HepG2 (cell line): Measurements from ENCODE around the gene IFT122. TPM values are rescaled to one million over a fixed set of nuclear protein-coding genes. Genes with fewer than 3 reads are reported as not detected.

ENCODE experiments used
- ATAC-seq: fragments of 200-7000 bp; cut with Tn5 transposase; 3 replicates; pipeline ENCODE4 v1.9.1; 2020; ENCODE audit warnings: mild to moderate bottlenecking, moderate library complexity
- BruUV-seq: library from RNA; stranded (reverse); fragments of 400-500 nt; replicated peaks from 2 replicates; lab custom pipeline; 2021; lab: Mats Ljungman, UMichigan
- CTCF ChIA-PET: fragments of 300-600 bp; formaldehyde crosslinking; extraction: SDS; loops from one replicate; lab custom pipeline; 2021; ENCODE audit warnings: low total read pairs, inconsistent platforms, low intra/inter-chr PET ratio; lab: Yijun Ruan, JAX
- POLR2A ChIA-PET: fragments of 350-600 bp; sonication (Branson Sonifier 250); formaldehyde crosslinking; loops from one replicate; lab custom pipeline; 2020; ENCODE audit warnings: antibody characterized with exemption, inconsistent platforms; lab: Yijun Ruan, JAX
- DNase-seq: peaks from one replicate; pipeline ENCODE4 v3.0.0-alpha.2; 2015; ENCODE audit warnings: low spot score
- FAIRE-seq: peaks from 3 replicates; lab custom pipeline; 2011; peaks lifted over from hg19 to GRCh38; lab: Jason Lieb, UNC
- H2AFZ ChIP-seq: one replicate; pipeline ENCODE4 v1.6.1; 2011; ENCODE audit warnings: low read length, inconsistent platforms
- H3K27ac ChIP-seq: fragments of 300-600 bp; 3 replicates; pipeline ENCODE4 v1.8.0; 2011; ENCODE audit warnings: mixed run types, mild to moderate bottlenecking, mixed read lengths, low read length, inconsistent platforms; ENCODE audit not compliant: insufficient read depth; ENCODE audit errors: extremely low read length
- H3K27me3 ChIP-seq, 2 experiments: fragments of 200-600 bp in 1 of 2; 2 replicates in 1 of 2; 3 replicates in 1 of 2; pipeline versions ENCODE4 v1.6.0 to v1.8.0; 2011; ENCODE audit warnings: low read length in 2 of 2, mild to moderate bottlenecking in 2 of 2, moderate library complexity in 2 of 2, inconsistent platforms in 1 of 2; ENCODE audit not compliant: insufficient read depth in 2 of 2, control insufficient read depth in 1 of 2
- H3K36me3 ChIP-seq, 2 experiments: fragments of 200-600 bp in 1 of 2; replicated peaks in 1 of 2; 2 replicates in 1 of 2; 3 replicates in 1 of 2; pipeline versions ENCODE4 v1.5.1 to v1.8.0; 2011; ENCODE audit warnings: low read length in 2 of 2, inconsistent platforms in 1 of 2; ENCODE audit not compliant: insufficient read depth in 2 of 2, control insufficient read depth in 1 of 2
- H3K4me1 ChIP-seq: 2 replicates; pipeline ENCODE4 v1.5.1; 2012; ENCODE audit warnings: low read length, inconsistent platforms; ENCODE audit not compliant: insufficient read depth
- H3K4me2 ChIP-seq: 2 replicates; pipeline ENCODE4 v1.6.0; 2011; ENCODE audit warnings: low read depth, low read length, inconsistent platforms
- H3K4me3 ChIP-seq, 3 experiments: fragments of 200-600 bp in 1 of 3; sonication (generic), shearing (Covaris generic) in 1 of 3; replicated peaks in 1 of 3; 2 replicates each; pipeline ENCODE4 v1.5.1; 2011 to 2016; ENCODE audit warnings: low read length in 3 of 3, inconsistent platforms in 2 of 3, low read depth in 2 of 3, mild to moderate bottlenecking in 2 of 3, control low read depth in 1 of 3, mixed read lengths in 1 of 3; ENCODE audit not compliant: insufficient read depth in 1 of 3
- H3K79me2 ChIP-seq: one replicate; pipeline ENCODE4 v1.6.1; 2011; ENCODE audit warnings: low read length, inconsistent platforms; ENCODE audit not compliant: insufficient read depth
- H3K9ac ChIP-seq: 2 replicates; pipeline ENCODE4 v1.6.0; 2011; ENCODE audit warnings: mild to moderate bottlenecking, low read depth, low read length, inconsistent platforms; ENCODE audit not compliant: insufficient read depth
- H3K9me3 ChIP-seq: 2 replicates; pipeline ENCODE4 v1.5.1; 2012; ENCODE audit warnings: mild to moderate bottlenecking, low read length
- H4K20me1 ChIP-seq: 2 replicates; pipeline ENCODE4 v1.6.0; 2011; ENCODE audit warnings: inconsistent platforms, mild to moderate bottlenecking, low read length, moderate library complexity; ENCODE audit not compliant: insufficient read depth
- CREB1 ChIP-seq, 2 experiments: fragments of 450-650 bp in 1 of 2; IDR thresholded peaks; 2 replicates each; pipeline ENCODE4 v1.6.1; 2016 to 2017; ENCODE audit warnings: control low read depth in 1 of 2, mild to moderate bottlenecking in 1 of 2, missing compliant biosample characterization in 1 of 2, missing genetic modification characterization in 1 of 2
- HNF1A ChIP-seq, 2 experiments: sonication (generic) in 1 of 2; formaldehyde crosslinking in 1 of 2; IDR thresholded peaks; 2 replicates each; pipeline versions ENCODE4 v1.4.0 to v1.6.1; 2016 to 2020; ENCODE audit warnings: borderline replicate concordance in 1 of 2, low read depth in 1 of 2, mild to moderate bottlenecking in 1 of 2, missing genetic modification reagents in 1 of 2
- MLXIP ChIP-seq: sonication (generic); formaldehyde crosslinking; IDR thresholded peaks from 2 replicates; pipeline ENCODE4 v1.9.0; 2021; ENCODE audit warnings: missing genetic modification reagents, borderline replicate concordance
- MNT ChIP-seq: fragments of 450-650 bp; IDR thresholded peaks from 2 replicates; pipeline ENCODE4 v1.6.1; 2016
- ZNF260 ChIP-seq: sonication (generic); formaldehyde crosslinking; IDR thresholded peaks from 2 replicates; pipeline ENCODE4 v1.4.0; 2020; ENCODE audit warnings: missing genetic modification reagents, low read depth, mild to moderate bottlenecking, borderline replicate concordance
- ZNF564 ChIP-seq: sonication (generic); formaldehyde crosslinking; IDR thresholded peaks from 2 replicates; pipeline ENCODE4 v1.8.1; 2023; ENCODE audit warnings: mild to moderate bottlenecking, missing genetic modification reagents
- ZNF720 ChIP-seq: sonication (generic); formaldehyde crosslinking; IDR thresholded peaks from 2 replicates; pipeline ENCODE4 v1.4.0; 2020; ENCODE audit warnings: missing genetic modification reagents
- ZNF75D ChIP-seq: sonication (generic); formaldehyde crosslinking; IDR thresholded peaks from 2 replicates; pipeline ENCODE4 v1.8.1; 2023; ENCODE audit warnings: missing genetic modification reagents, mild to moderate bottlenecking, borderline replicate concordance
- ZSCAN29 ChIP-seq: sonication (generic); formaldehyde crosslinking; conservative IDR thresholded peaks from 2 replicates; pipeline ENCODE4 v1.4.0; 2020; ENCODE audit warnings: mild to moderate bottlenecking, missing genetic modification reagents
- WGBS: methylation state at CpG from one replicate; pipeline ENCODE4 v1.1.6; 2017; ENCODE audit warnings: low lambda C conversion rate; 5-methylcytosine and 5-hydroxymethylcytosine counted together
- in situ Hi-C: cut with HindIII; loops from 2 replicates; pipeline ENCODE4 v1.10.0; 2017; ENCODE audit warnings: low pct_unique_long_range_greater_than_20kb; ENCODE audit not compliant: extremely low pct_ligation_motif_present
- intact Hi-C: fragments of 100-400 bp; cut with micrococcal nuclease; formaldehyde crosslinking; loops from one replicate; pipeline ENCODE4 v1.10.0; 2022; ENCODE audit not compliant: unreplicated experiment
- polyA plus RNA-seq, 8 experiments: library from polyadenylated mRNA; depleted of rRNA in 3 of 8; stranded (reverse) in 7 of 8; unstranded in 1 of 8; fragments of >200 nt; fragmentation: Illumina TruSeq in 4 of 8; extraction: Trizol in 4 of 8; gene quantifications; 2 replicates each; pipeline versions ENCODE4 v1.2.1 to v1.2.3, GENCODE V29; 2011 to 2016; ENCODE audit warnings: low read depth in 4 of 8, missing spikeins in 1 of 8, mixed read lengths in 1 of 8; ENCODE audit not compliant: insufficient read depth in 1 of 8
- total RNA-seq, 5 experiments: library from RNA; depleted of rRNA; stranded (reverse); fragments of >200 nt; fragmentation: Illumina TruSeq; extraction: Trizol; gene quantifications; 2 replicates each; pipeline ENCODE4 v1.2.3, GENCODE V29; 2016; ENCODE audit warnings: low read depth in 1 of 5

Gene IFT122
- total and polyA plus RNA-seq, 2 of the 13 experiments (the other 11 are each of a cell fraction or from before 2014, with no cell fraction given), result 10.1 to 10.3 TPM

GRCh38 chr3:129419476-129419875, 20.5 kb upstream of the IFT122 start:
- H3K27ac ChIP-seq, result no peak overlapping the region
- intact Hi-C loops (loop anchor here (5.0 kb wide), 1 partner anchor 462 kb away; no protein-coding TSS in a partner anchor), in situ Hi-C loops (no loop called here)
- ATAC-seq (no peak), DNase-seq (no peak), FAIRE-seq (no peak)
- no peak overlapping the region for H3K9ac ChIP-seq
- H4K20me1 ChIP-seq, result no peaks in the 10 kb centered on the region
- no peak overlapping the region for H3K4me3 ChIP-seq
- no peak overlapping the region for H2AFZ ChIP-seq
- no peak overlapping the region for H3K4me2 ChIP-seq
- H3K36me3 ChIP-seq, result no peaks in the 10 kb centered on the region
- POLR2A ChIA-PET, result no interaction called here
- 75% methylated on average over 4 of the region's 4 CpGs for WGBS
- H3K79me2 ChIP-seq, result no peaks in the 10 kb centered on the region
- TF ChIP-seq MNT (no peak), HNF1A (IDR thresholded peaks at IDR 0.05; ENCODE audit: low read depth) (no peak), HNF1A (CRISPR knock-in tag; IDR thresholded peaks at IDR 0.05; ENCODE audit: borderline replicate concordance) (no peak), ZNF720 (CRISPR knock-in tag) (no peak), ZSCAN29 (no peak), ZNF75D (CRISPR knock-in tag) (no peak), CREB1 (IDR thresholded peaks at IDR 0.05) (no peak), CREB1 (CRISPR knock-in tag; IDR thresholded peaks at IDR 0.05) (no peak), ZNF564 (CRISPR knock-in tag) (no peak), MLXIP (no peak), ZNF260 (no peak)
- peaks cover 81% of the 10 kb centered on the region for H3K4me1 ChIP-seq
- CTCF ChIA-PET, result no interaction called here
- H3K9me3 ChIP-seq, result no peaks in the 10 kb centered on the region
- no peaks in the 10 kb centered on the region for H3K27me3 ChIP-seq
- no TSS peak for BruUV-seq
